AG04450 (cell line): Measurements from ENCODE around the gene ANKRD49. TPM values are rescaled to one million over a fixed set of nuclear protein-coding genes. Genes with fewer than 3 reads are reported as not detected.

Experiments used
- CTCF ChIA-PET: fragments of 300-600, 350-600 bp; formaldehyde crosslinking; extraction: SDS; loops from one replicate; lab custom pipeline; 2022; ENCODE audit warnings: antibody characterized with exemption, inconsistent platforms; lab: Charles Lee
- POLR2A ChIA-PET: fragments of 350-600 bp; formaldehyde crosslinking; extraction: SDS; loops from one replicate; lab custom pipeline; 2021; ENCODE audit warnings: antibody characterized with exemption, inconsistent platforms; lab: Yijun Ruan, JAX
- DNase-seq: peaks from one replicate; pipeline ENCODE4 v3.0.0-alpha.2; 2011; ENCODE audit warnings: low read depth, low spot score
- H3K27ac ChIP-seq: one replicate; pipeline ENCODE4 v1.5.1; 2012; ENCODE audit warnings: low read depth, low read length, control low read depth
- H3K27me3 ChIP-seq: one replicate; pipeline ENCODE4 v1.6.0; 2012; ENCODE audit warnings: low read length; ENCODE audit not compliant: control insufficient read depth, insufficient read depth
- H3K4me3 ChIP-seq: 2 replicates; pipeline ENCODE4 v1.5.1; 2011; ENCODE audit warnings: mild to moderate bottlenecking, low read depth, low read length, control low read depth
- H3K9me3 ChIP-seq: 2 replicates; pipeline ENCODE4 v1.5.1; 2012; ENCODE audit warnings: low read length; ENCODE audit not compliant: control insufficient read depth, insufficient read depth
- polyA plus RNA-seq: library from polyadenylated mRNA; depleted of rRNA; stranded (reverse); fragments of >200 nt; gene quantifications from 2 replicates; pipeline ENCODE4 v1.2.3, GENCODE V29; 2011
- TF ChIP-seq, protein P1 (sequence below): IDR thresholded peaks from 2 replicates; pipeline ENCODE4 v1.5.1; 2011; ENCODE audit warnings: low read depth, low read length, control low read depth, inconsistent platforms

ANKRD49 gene
- polyA plus RNA-seq, 1 experiment: 16.0 TPM

GRCh38 chr11:94521684-94522083, 27.9 kb downstream of the ANKRD49 start:
- POLR2A ChIA-PET: no interaction called here
- TF ChIP-seq, protein P1, sequence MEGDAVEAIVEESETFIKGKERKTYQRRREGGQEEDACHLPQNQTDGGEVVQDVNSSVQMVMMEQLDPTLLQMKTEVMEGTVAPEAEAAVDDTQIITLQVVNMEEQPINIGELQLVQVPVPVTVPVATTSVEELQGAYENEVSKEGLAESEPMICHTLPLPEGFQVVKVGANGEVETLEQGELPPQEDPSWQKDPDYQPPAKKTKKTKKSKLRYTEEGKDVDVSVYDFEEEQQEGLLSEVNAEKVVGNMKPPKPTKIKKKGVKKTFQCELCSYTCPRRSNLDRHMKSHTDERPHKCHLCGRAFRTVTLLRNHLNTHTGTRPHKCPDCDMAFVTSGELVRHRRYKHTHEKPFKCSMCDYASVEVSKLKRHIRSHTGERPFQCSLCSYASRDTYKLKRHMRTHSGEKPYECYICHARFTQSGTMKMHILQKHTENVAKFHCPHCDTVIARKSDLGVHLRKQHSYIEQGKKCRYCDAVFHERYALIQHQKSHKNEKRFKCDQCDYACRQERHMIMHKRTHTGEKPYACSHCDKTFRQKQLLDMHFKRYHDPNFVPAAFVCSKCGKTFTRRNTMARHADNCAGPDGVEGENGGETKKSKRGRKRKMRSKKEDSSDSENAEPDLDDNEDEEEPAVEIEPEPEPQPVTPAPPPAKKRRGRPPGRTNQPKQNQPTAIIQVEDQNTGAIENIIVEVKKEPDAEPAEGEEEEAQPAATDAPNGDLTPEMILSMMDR: peak; percentile 52

GRCh38 chr11:94524341-94524740, 30.6 kb downstream of the ANKRD49 start:
- Histone ChIP-seq H3K27ac (no peak overlapping the region), H3K9me3 (no peaks in the 10 kb centered on the region), H3K27me3 (no peaks in the 10 kb centered on the region), H3K4me3 (no peak overlapping the region)
- DNase-seq: no peak
- POLR2A ChIA-PET: no interaction called here
- TF ChIP-seq, protein P1: no peak
- CTCF ChIA-PET: interaction anchor here (0.6 to 13.7 kb wide), 4 partner anchors 79 to 1582 kb away, joined by 3 to 212 read pairs (median 4); no protein-coding TSS in a partner anchor

More at GRCh38 chr11:94521684-94522083, 27.9 kb downstream of the ANKRD49 start:
- no peak for DNase-seq
- Histone ChIP-seq H3K9me3 (no peaks in the 10 kb centered on the region), H3K27me3 (peaks cover 4% of the 10 kb centered on the region), H3K4me3 (no peak overlapping the region), H3K27ac (no peak overlapping the region)
- CTCF ChIA-PET: interaction anchor here (0.9 to 13.7 kb wide), 10 partner anchors 9 to 101 kb away, joined by 3 to 212 read pairs (median 4); partner anchors contain the start of gene C11orf97

DNA sequence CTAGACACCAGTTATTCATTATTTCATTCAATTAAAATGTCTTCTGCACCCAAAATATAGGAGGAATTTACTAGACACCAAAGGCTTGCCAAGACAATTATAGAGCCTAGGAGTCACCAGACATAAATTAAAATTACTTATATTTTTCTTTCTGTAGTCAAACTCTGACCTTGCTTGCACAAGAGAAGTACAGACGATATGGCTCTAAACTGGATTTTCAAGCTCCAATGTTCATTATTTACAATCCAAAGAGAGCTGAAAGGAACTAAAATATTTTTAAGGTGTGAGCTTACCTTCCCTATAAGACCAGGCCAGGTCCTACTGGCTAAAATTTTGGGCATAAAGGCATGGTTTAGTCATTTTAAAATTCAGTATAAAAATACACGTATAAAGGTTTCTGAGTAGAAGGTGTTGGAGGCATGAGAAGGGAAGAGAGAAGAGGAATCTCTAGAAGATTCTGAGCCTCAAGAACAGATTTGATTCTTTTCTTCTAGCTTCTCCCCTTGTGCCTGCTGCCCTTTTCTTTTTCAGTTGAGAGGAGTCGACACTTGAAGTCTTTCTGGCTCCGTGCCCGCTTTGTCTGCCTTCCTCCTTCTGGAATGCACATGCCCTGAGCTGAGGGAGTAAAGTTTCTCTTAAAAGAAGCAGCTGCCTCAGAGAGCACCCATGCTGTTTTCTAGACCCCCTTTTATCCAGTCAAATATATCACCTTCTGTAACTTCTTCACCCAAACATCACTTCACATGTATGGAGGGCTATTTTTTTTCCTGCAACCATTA, 32.0 kb downstream of the ANKRD49 start:
- Histone ChIP-seq H3K9me3 (no peaks in the 10 kb centered on the region), H3K27me3 (no peaks in the 10 kb centered on the region), H3K27ac (no peak overlapping the region), H3K4me3 (no peak overlapping the region)
- ChIA-PET POLR2A (interaction anchor here (1.6 kb wide), 1 partner anchor 18 kb away, joined by 4 read pairs; the partner anchor contains the start of gene FUT4), CTCF (interaction anchor here (0.6 to 13.7 kb wide), 6 partner anchors 9 to 630 kb away, joined by 3 to 212 read pairs (median 3); no protein-coding TSS in a partner anchor)
- TF ChIP-seq, protein P1: no peak
- DNase-seq: no peak

DNA sequence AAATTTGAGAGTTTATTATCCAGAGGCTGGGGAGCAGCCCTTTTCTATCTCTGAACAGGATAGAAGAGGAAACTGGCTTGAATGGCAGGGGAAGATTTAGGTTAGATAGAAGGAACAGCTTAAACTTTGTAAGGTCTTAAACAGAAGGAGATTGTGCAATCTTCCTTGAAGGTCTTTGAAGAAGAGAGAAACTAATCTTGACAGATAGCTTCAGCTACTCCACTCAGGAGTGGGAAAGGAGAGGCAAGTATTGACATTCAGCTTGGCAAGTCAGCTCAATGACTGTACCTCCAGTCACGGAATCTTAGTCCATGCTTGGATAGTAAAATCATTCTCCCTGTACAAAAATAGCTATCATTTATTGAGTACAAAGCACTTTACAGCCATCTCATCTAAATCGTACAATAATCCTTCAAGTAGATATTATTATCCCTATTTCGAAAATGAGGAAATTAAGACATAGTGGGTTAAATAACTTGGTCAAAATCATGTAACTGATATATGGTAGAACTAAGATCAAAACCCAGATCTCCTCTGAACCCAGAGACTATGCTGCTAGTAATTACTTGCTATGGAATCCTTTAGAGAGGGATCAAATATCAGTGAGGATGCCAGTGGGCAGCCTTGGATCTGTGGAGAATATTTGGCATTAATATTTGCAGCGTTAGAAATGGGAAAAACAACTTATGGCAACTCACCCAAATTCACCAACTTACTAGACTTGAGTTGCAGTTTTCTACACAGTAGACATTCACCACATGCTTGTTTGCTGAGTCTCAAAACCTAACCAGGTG, 33.1 kb downstream of the ANKRD49 start:
- Histone ChIP-seq H3K27ac (no peak overlapping the region), H3K4me3 (no peak overlapping the region), H3K9me3 (no peaks in the 10 kb centered on the region), H3K27me3 (no peaks in the 10 kb centered on the region)
- TF ChIP-seq, protein P1: no peak
- ChIA-PET POLR2A (interaction anchor here (1.6 kb wide), 1 partner anchor 17 kb away, joined by 4 read pairs; the partner anchor contains the start of gene FUT4), CTCF (interaction anchor here (0.6 to 13.7 kb wide), 4 partner anchors 23 to 631 kb away, joined by 3 to 212 read pairs (median 4); no protein-coding TSS in a partner anchor)
- DNase-seq: no peak
